Measurements from ENCODE around the gene KCNH5.

DNA sequence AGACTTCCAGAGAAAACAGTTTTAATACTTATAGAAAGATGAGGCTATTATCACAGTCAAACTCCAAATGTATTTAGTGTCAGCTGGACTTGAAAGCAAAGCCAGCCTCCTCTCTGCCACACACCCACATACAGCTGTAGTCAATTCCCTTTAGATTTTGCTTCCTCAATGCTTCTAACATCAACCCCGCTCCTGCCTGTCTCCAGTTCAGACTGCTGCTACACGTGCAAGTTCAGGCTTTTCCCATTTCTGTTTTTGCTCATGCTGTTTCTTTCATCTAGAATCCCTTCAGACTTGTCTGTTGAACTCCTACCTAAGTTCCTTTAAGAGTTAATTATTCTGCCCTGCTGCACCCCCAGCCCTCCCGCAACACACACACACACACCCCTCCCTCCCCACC lies 380.0 kb downstream of the KCNH5 start:
- TF ChIP-seq POLR2A (IDR thresholded peaks at IDR 0.05) (no peak), CTCF (IDR thresholded peaks at IDR 0.05) (no peak)

Data from upper lobe of left lung (tissue), 4 donors.